BE2C (cell line): ENCODE data around the gene DDX10.
"Not testable (repeated sequence)": the region's sequence is repeated elsewhere in the genome, so short reads cannot be mapped to it uniquely, and the experiment has no call there.

Source experiments
- DNase-seq: peaks from one replicate; pipeline ENCODE4 v3.0.0-alpha.2; 2020
- H3K27me3 ChIP-seq: fragments of 250-450 bp; sonication (Bioruptor Pico); 2 replicates; pipeline ENCODE4 v1.5.1; 2020; ENCODE audit warnings: mild to moderate bottlenecking
- H3K36me3 ChIP-seq: fragments of 250-450 bp; sonication (Bioruptor Pico); 2 replicates; pipeline ENCODE4 v1.5.1; 2020; ENCODE audit warnings: mild to moderate bottlenecking
- H3K4me1 ChIP-seq: fragments of 250-450 bp; sonication (Bioruptor Pico); 2 replicates; pipeline ENCODE4 v1.5.1; 2020
- H3K4me3 ChIP-seq: 2 replicates; pipeline ENCODE4 v1.5.1; 2011; ENCODE audit warnings: low read depth, low read length
- H3K9me3 ChIP-seq: fragments of 250-450 bp; sonication (Bioruptor Pico); 2 replicates; pipeline ENCODE4 v1.5.1; 2020
- CTCF ChIP-seq: IDR thresholded peaks from 2 replicates; pipeline ENCODE4 v1.5.1; 2012; ENCODE audit warnings: mild to moderate bottlenecking, low read depth, low read length

Gene DDX10

GRCh38 chr11:108729227-108729871 is 64.5 kb downstream of the DDX10 start:
- TF ChIP-seq CTCF, result no peak
- no peak for DNase-seq
- no peak overlapping the region for H3K4me3 ChIP-seq
- H3K4me1 ChIP-seq, result no peaks in the 10 kb centered on the region
- no peaks in the 10 kb centered on the region for H3K9me3 ChIP-seq
- H3K27me3 ChIP-seq, result no peaks in the 10 kb centered on the region
- no peaks in the 10 kb centered on the region; the same call in 1 of the 2 replicates for H3K36me3 ChIP-seq

- no peak for DNase-seq
- Histone ChIP-seq H3K9me3 (no peaks in the 10 kb centered on the region), H3K4me1 (no peaks in the 10 kb centered on the region), H3K36me3 (no peaks in the 10 kb centered on the region; the same call in 1 of the 2 replicates), H3K27me3 (no peaks in the 10 kb centered on the region), H3K4me3 (no peak overlapping the region)
- TF ChIP-seq CTCF, result no peak
Measured at GRCh38 chr11:108732395-108732794, 67.5 kb downstream of the DDX10 start.

- no peak for DNase-seq
- no peak overlapping the region for H3K4me3 ChIP-seq
Measured at GRCh38 chr11:108733479-108734116, 68.7 kb downstream of the DDX10 start.

GRCh38 chr11:108734283-108734682 is 69.4 kb downstream of the DDX10 start:
- no peak for DNase-seq
- H3K27me3 ChIP-seq, result no peaks in the 10 kb centered on the region
- TF ChIP-seq CTCF, result no peak
- no peaks in the 10 kb centered on the region for H3K4me1 ChIP-seq
- no peak overlapping the region for H3K4me3 ChIP-seq
- no peaks in the 10 kb centered on the region; the same call in 1 of the 2 replicates for H3K36me3 ChIP-seq
- H3K9me3 ChIP-seq, result no peaks in the 10 kb centered on the region

More at GRCh38 chr11:108733479-108734116, 68.7 kb downstream of the DDX10 start:
- Histone ChIP-seq H3K27me3 (no peaks in the 10 kb centered on the region), H3K4me1 (no peaks in the 10 kb centered on the region), H3K36me3 (no peaks in the 10 kb centered on the region; the same call in 1 of the 2 replicates), H3K9me3 (no peaks in the 10 kb centered on the region)
- no peak for TF ChIP-seq CTCF

- Histone ChIP-seq H3K36me3 (no peaks in the 10 kb centered on the region; the same call in 1 of the 2 replicates), H3K9me3 (no peaks in the 10 kb centered on the region), H3K4me3 (no peak overlapping the region), H3K4me1 (no peaks in the 10 kb centered on the region), H3K27me3 (no peaks in the 10 kb centered on the region)
- peak; percentile 74 for TF ChIP-seq CTCF
- no peak for DNase-seq
Measured at GRCh38 chr11:108734956-108735559, 70.2 kb downstream of the DDX10 start.

- not testable (repeated sequence) for H3K4me1 ChIP-seq, H3K4me3 ChIP-seq, H3K9me3 ChIP-seq, H3K36me3 ChIP-seq, DNase-seq, H3K27me3 ChIP-seq
Measured at GRCh38 chr11:108740132-108740531, 75.3 kb downstream of the DDX10 start.
